Liver (tissue), 9 donors: ENCODE results near the gene HAVCR1. TPM values are rescaled to one million over a fixed set of nuclear protein-coding genes. Genes with fewer than 3 reads are reported as not detected.

Experiments
- DNase-seq: peaks from one replicate; pipeline ENCODE4 v3.0.0-alpha.2; 2017; ENCODE audit warnings: low spot score
- H3K27ac ChIP-seq, 2 donors: one replicate each; pipeline ENCODE4 v1.7.0; 2013; ENCODE audit warnings: inconsistent platforms in 2 of 2, low read length in 2 of 2, control low read depth in 1 of 2, low read depth in 1 of 2, mild to moderate bottlenecking in 1 of 2
- H3K27me3 ChIP-seq, 4 donors: one replicate each; pipeline versions ENCODE4 v1.6.1 to v1.7.0; 2013; ENCODE audit warnings: low read length in 3 of 4, inconsistent platforms in 1 of 4, mild to moderate bottlenecking in 1 of 4, moderate library complexity in 1 of 4; ENCODE audit not compliant: control insufficient read depth in 4 of 4, insufficient read depth in 4 of 4
- H3K36me3 ChIP-seq, 4 donors: one replicate each; pipeline versions ENCODE4 v1.6.1 to v1.7.0; 2013; ENCODE audit warnings: low read length in 3 of 4, mild to moderate bottlenecking in 3 of 4, low read depth in 1 of 4, moderate library complexity in 1 of 4; ENCODE audit not compliant: control insufficient read depth in 4 of 4, insufficient read depth in 3 of 4
- H3K4me1 ChIP-seq, 4 donors: one replicate each; pipeline versions ENCODE4 v1.6.1 to v1.7.0; 2013; ENCODE audit warnings: low read length in 3 of 4, mild to moderate bottlenecking in 3 of 4, moderate library complexity in 1 of 4; ENCODE audit not compliant: control insufficient read depth in 4 of 4, insufficient read depth in 4 of 4
- H3K4me3 ChIP-seq, 3 donors: one replicate each; pipeline versions ENCODE4 v1.6.1 to v1.7.0; 2013; ENCODE audit warnings: low read length in 3 of 3, control low read depth in 1 of 3, low read depth in 1 of 3, mild to moderate bottlenecking in 1 of 3
- H3K9ac ChIP-seq, 2 donors: one replicate each; pipeline ENCODE4 v1.7.0; 2013; ENCODE audit warnings: low read length in 2 of 2, mild to moderate bottlenecking in 2 of 2, moderate library complexity in 2 of 2, control low read depth in 1 of 2, low read depth in 1 of 2
- H3K9me3 ChIP-seq, 4 donors: one replicate each; pipeline versions ENCODE4 v1.6.1 to v1.7.0; 2013; ENCODE audit warnings: low read length in 3 of 4; ENCODE audit not compliant: control insufficient read depth in 4 of 4
- ATF3 ChIP-seq: IDR thresholded peaks from 2 replicates; pipeline ENCODE4 v1.6.1; 2016; ENCODE audit warnings: antibody characterized with exemption
- CTCF ChIP-seq: fragments of 150-350 bp; IDR thresholded peaks from 2 replicates; pipeline ENCODE4 v1.5.1; 2017; ENCODE audit warnings: improper control_type of control experiment, low read depth, low read length; ENCODE audit not compliant: missing input control
- EGR1 ChIP-seq, 2 donors: IDR thresholded peaks; 2 replicates each; pipeline ENCODE4 v1.6.1; 2016 to 2018; ENCODE audit warnings: antibody characterized with exemption in 2 of 2, low read depth in 2 of 2
- FOXA1 ChIP-seq: IDR thresholded peaks from 2 replicates; pipeline ENCODE4 v1.6.1; 2016; ENCODE audit warnings: antibody characterized with exemption
- FOXA2 ChIP-seq: IDR thresholded peaks from 2 replicates; pipeline ENCODE4 v1.6.1; 2016; ENCODE audit warnings: antibody characterized with exemption
- GABPA ChIP-seq, 2 donors: IDR thresholded peaks in 1 of 2; conservative IDR thresholded peaks in 1 of 2; 2 replicates each; pipeline ENCODE4 v1.6.1; 2016; ENCODE audit warnings: antibody characterized with exemption in 2 of 2, mild to moderate bottlenecking in 1 of 2, moderate library complexity in 1 of 2
- HNF4A ChIP-seq, 2 donors: conservative IDR thresholded peaks; 2 replicates each; pipeline ENCODE4 v1.6.1; 2016; ENCODE audit warnings: antibody characterized with exemption in 2 of 2, mild to moderate bottlenecking in 2 of 2
- HNF4G ChIP-seq: IDR thresholded peaks from 2 replicates; pipeline ENCODE4 v1.6.1; 2016; ENCODE audit warnings: antibody characterized with exemption
- JUND ChIP-seq, 2 donors: IDR thresholded peaks; 2 replicates each; pipeline ENCODE4 v1.6.1; 2016; ENCODE audit warnings: antibody characterized with exemption in 2 of 2
- NR2F2 ChIP-seq: IDR thresholded peaks from 2 replicates; pipeline ENCODE4 v1.6.1; 2016; ENCODE audit warnings: antibody characterized with exemption
- RAD21 ChIP-seq, 2 donors: IDR thresholded peaks; 2 replicates each; pipeline ENCODE4 v1.6.1; 2016; ENCODE audit warnings: antibody characterized with exemption in 2 of 2, mild to moderate bottlenecking in 2 of 2
- RXRA ChIP-seq, 2 donors: IDR thresholded peaks; 2 replicates each; pipeline ENCODE4 v1.6.1; 2017 to 2018; ENCODE audit warnings: antibody characterized with exemption in 2 of 2, mild to moderate bottlenecking in 1 of 2
- SP1 ChIP-seq: IDR thresholded peaks from 2 replicates; pipeline ENCODE4 v1.6.1; 2018; ENCODE audit warnings: antibody characterized with exemption, mild to moderate bottlenecking
- TAF1 ChIP-seq: conservative IDR thresholded peaks from 2 replicates; pipeline ENCODE4 v1.6.1; 2016; ENCODE audit warnings: antibody characterized with exemption, mild to moderate bottlenecking
- ZBTB33 ChIP-seq: IDR thresholded peaks from 2 replicates; pipeline ENCODE4 v1.6.1; 2016; ENCODE audit warnings: antibody characterized with exemption
- WGBS: extraction: QIAGEN DNeasy Blood & Tissue Kit; methylation state at CpG from one replicate; pipeline ENCODE4 v1.1.7; 2013; 5-methylcytosine and 5-hydroxymethylcytosine counted together
- polyA plus RNA-seq, 2 donors: library from polyadenylated mRNA; stranded (reverse) in 1 of 2; unstranded in 1 of 2; fragments of 200-250 nt in 1 of 2; fragments of >200 nt in 1 of 2; fragmentation: Nextera tagmentation in 1 of 2; extraction: Ambion mirVana in 1 of 2; gene quantifications; one replicate each; pipeline versions ENCODE4 v1.2.1 to v1.2.3, GENCODE V29; 2013 to 2015
- total RNA-seq, 2 donors: library from RNA; depleted of rRNA; stranded (reverse); fragments of >200 nt; gene quantifications; one replicate each; pipeline ENCODE4 v1.2.3, GENCODE V29; 2014
- TF ChIP-seq, protein P1 (sequence below): IDR thresholded peaks from 2 replicates; pipeline ENCODE4 v1.6.1; 2016; ENCODE audit warnings: antibody characterized with exemption, mild to moderate bottlenecking
- TF ChIP-seq, protein P2 (sequence below): IDR thresholded peaks from 2 replicates; pipeline ENCODE4 v1.6.1; 2016; ENCODE audit warnings: antibody characterized with exemption
- donor health status: healthy.
- donor health status: healthy.
- donor health status: healthy.
- donor health status: healthy.
- donor health status: healthy.

HAVCR1 gene
- 1 to 10 TPM in 1 of 2 donors, under 1 TPM in 1; 0.17 to 2.8 TPM for total RNA-seq
- under 1 TPM in 1 of 2 donors, not detected in 1; 0.07 TPM for polyA plus RNA-seq

DNA sequence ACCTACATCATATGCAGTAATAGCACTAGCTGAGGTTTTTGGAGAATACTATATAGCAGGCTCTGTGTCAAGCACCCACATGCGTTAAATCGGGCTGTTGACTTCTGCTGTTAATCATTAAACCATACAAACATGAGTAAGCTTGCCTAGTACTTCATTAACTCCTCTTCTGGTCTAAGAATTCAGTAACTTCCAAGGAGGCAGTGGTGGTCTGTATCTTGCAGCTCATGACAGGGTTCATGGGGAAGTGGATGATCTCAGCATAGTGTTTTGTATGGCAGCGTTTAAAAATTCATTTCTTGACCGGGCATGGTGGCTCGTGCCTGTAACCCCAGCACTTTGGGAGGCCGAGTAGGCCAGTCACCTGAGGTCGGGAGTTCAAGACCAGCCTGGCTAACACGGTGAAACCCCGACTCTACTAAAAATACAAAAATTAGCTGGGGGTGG lies at the start of gene HAVCR1:
Gene HAVCR1 (minus strand): TSS at position 24 of the 447 bp plus-strand sequence. CDS start 1,173 bp downstream, outside the sequence.
- H3K9ac ChIP-seq, result no peak within 1 kb of the TSS
- no peaks in the 10 kb centered on the region for H3K27me3 ChIP-seq
- H3K4me3 ChIP-seq, result no peak within 1 kb of the TSS
- no peak for DNase-seq
- H3K27ac ChIP-seq, result no peak within 1 kb of the TSS
- peak; percentile 49 for TF ChIP-seq SP1
- peak in 1 of 2 donors; percentile 12 for TF ChIP-seq JUND (IDR thresholded peaks at IDR 0.05)
- TF ChIP-seq FOXA2, result peak; percentile 75
- peak in 1 of 2 donors; percentile 25 for TF ChIP-seq RXRA (IDR thresholded peaks at IDR 0.05)
- TF ChIP-seq CTCF, result no peak
- TF ChIP-seq, protein P1, sequence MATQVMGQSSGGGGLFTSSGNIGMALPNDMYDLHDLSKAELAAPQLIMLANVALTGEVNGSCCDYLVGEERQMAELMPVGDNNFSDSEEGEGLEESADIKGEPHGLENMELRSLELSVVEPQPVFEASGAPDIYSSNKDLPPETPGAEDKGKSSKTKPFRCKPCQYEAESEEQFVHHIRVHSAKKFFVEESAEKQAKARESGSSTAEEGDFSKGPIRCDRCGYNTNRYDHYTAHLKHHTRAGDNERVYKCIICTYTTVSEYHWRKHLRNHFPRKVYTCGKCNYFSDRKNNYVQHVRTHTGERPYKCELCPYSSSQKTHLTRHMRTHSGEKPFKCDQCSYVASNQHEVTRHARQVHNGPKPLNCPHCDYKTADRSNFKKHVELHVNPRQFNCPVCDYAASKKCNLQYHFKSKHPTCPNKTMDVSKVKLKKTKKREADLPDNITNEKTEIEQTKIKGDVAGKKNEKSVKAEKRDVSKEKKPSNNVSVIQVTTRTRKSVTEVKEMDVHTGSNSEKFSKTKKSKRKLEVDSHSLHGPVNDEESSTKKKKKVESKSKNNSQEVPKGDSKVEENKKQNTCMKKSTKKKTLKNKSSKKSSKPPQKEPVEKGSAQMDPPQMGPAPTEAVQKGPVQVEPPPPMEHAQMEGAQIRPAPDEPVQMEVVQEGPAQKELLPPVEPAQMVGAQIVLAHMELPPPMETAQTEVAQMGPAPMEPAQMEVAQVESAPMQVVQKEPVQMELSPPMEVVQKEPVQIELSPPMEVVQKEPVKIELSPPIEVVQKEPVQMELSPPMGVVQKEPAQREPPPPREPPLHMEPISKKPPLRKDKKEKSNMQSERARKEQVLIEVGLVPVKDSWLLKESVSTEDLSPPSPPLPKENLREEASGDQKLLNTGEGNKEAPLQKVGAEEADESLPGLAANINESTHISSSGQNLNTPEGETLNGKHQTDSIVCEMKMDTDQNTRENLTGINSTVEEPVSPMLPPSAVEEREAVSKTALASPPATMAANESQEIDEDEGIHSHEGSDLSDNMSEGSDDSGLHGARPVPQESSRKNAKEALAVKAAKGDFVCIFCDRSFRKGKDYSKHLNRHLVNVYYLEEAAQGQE, result peak; percentile 32
- peak; percentile 69 for TF ChIP-seq FOXA1
- no peak for TF ChIP-seq EGR1 (IDR thresholded peaks at IDR 0.05; ENCODE audit: low read depth in 2 of 2)
- TF ChIP-seq ATF3, result peak; percentile 17
- TF ChIP-seq RAD21 (IDR thresholded peaks at IDR 0.05), result no peak
- TF ChIP-seq, protein P2, sequence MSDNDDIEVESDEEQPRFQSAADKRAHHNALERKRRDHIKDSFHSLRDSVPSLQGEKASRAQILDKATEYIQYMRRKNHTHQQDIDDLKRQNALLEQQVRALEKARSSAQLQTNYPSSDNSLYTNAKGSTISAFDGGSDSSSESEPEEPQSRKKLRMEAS, result peak; percentile 6
- WGBS, result 35% methylated on average over 9 of the region's 9 CpGs
- peaks cover 0 to 10% (median 6%) of the 10 kb centered on the region in 4 donors for H3K4me1 ChIP-seq
- no peaks in the 10 kb centered on the region for H3K36me3 ChIP-seq
- no peaks in the 10 kb centered on the region for H3K9me3 ChIP-seq

DNA sequence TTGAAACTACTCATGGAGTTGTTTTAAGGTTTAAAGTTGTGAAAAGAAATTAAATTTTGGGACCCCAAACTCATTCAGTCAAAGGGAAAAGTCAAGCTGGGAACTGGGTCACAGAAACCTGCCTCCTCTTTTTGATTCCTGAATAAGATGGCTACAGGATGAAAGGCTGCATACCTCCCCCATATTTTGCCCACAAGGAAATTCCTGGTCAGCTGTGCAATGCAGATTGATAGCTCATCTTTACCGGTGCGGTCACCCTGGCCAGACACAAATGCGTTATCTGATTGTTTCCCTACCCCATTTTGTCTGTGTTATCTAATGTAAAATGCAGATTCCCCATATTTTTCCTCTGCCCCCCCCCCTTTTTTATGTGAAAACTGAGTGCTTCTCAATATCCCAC lies 48.6 kb upstream of the HAVCR1 start:
- no peak overlapping the region for H3K9ac ChIP-seq
- H3K4me1 ChIP-seq, result no peaks in the 10 kb centered on the region
- H3K4me3 ChIP-seq, result no peak overlapping the region
- 79% methylated on average over 3 of the region's 3 CpGs for WGBS
- no peaks in the 10 kb centered on the region for H3K27me3 ChIP-seq
- H3K36me3 ChIP-seq, result no peaks in the 10 kb centered on the region
- H3K9me3 ChIP-seq, result no peaks in the 10 kb centered on the region
- DNase-seq, result no peak
- H3K27ac ChIP-seq, result peak overlapping the region in 1 of 2 donors; percentile 12
- no peak for TF ChIP-seq RAD21 (IDR thresholded peaks at IDR 0.05)
- TF ChIP-seq, protein P1, result no peak
- TF ChIP-seq, protein P2, result no peak
- TF ChIP-seq RXRA (IDR thresholded peaks at IDR 0.05), result no peak
- TF ChIP-seq GABPA (IDR thresholded peaks at IDR 0.05 in 1 of 2, conservative IDR thresholded peaks at IDR 0.05 in 1 of 2), result no peak
- TF ChIP-seq ZBTB33, result no peak
- no peak for TF ChIP-seq FOXA2
- no peak for TF ChIP-seq EGR1 (IDR thresholded peaks at IDR 0.05; ENCODE audit: low read depth in 2 of 2)
- no peak for TF ChIP-seq HNF4A (conservative IDR thresholded peaks at IDR 0.05)
- no peak for TF ChIP-seq FOXA1
- TF ChIP-seq NR2F2, result no peak
- TF ChIP-seq SP1, result no peak
- TF ChIP-seq JUND (IDR thresholded peaks at IDR 0.05), result no peak
- no peak for TF ChIP-seq TAF1
- TF ChIP-seq HNF4G, result no peak
